OCI-LY7 (cell line): ENCODE data around the gene CENPX.

Experiments used
- EZH2phosphoT487 ChIP-seq: fragments of 200-600 bp; sonication (generic); IDR thresholded peaks from 2 replicates; pipeline ENCODE4 v1.6.1; 2018; ENCODE audit warnings: low read depth, borderline replicate concordance, mild to moderate bottlenecking, mixed run types, antibody characterized with exemption, low read length, moderate library complexity, mixed read lengths
- TF ChIP-seq, protein P1 (sequence below): fragments of 200-600 bp; sonication (generic); conservative IDR thresholded peaks from 2 replicates; pipeline ENCODE4 v1.5.1; 2014; ENCODE audit warnings: mild to moderate bottlenecking, antibody characterized with exemption, low read length, moderate library complexity, mixed read lengths

DNA sequence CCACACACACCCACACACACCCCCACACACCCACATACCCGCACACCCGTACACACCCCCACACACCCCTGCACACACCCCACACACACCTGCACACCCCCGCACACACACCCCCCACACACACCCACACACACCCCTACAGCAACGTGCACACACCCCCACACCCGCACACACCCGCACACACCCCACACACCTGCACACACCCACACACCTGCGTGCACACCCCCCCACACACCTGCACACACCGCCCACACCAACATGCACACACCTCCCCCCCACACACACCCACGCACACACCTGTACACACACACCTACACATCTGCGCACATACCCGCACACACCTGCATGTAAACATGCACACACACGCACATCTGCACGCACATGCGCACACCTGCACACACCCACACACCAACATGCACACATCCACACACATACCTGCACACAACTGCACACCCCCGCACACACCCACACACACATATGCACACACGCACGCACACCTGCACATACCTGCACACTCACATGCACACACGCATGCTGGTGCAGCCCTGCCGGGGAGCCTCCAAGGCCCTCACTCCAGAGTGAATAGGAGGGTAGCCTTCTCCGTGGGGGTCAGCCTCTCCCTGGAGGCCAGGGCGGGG lies 37.8 kb downstream of the CENPX start:
- TF ChIP-seq, protein P1, sequence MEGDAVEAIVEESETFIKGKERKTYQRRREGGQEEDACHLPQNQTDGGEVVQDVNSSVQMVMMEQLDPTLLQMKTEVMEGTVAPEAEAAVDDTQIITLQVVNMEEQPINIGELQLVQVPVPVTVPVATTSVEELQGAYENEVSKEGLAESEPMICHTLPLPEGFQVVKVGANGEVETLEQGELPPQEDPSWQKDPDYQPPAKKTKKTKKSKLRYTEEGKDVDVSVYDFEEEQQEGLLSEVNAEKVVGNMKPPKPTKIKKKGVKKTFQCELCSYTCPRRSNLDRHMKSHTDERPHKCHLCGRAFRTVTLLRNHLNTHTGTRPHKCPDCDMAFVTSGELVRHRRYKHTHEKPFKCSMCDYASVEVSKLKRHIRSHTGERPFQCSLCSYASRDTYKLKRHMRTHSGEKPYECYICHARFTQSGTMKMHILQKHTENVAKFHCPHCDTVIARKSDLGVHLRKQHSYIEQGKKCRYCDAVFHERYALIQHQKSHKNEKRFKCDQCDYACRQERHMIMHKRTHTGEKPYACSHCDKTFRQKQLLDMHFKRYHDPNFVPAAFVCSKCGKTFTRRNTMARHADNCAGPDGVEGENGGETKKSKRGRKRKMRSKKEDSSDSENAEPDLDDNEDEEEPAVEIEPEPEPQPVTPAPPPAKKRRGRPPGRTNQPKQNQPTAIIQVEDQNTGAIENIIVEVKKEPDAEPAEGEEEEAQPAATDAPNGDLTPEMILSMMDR, result no peak
- TF ChIP-seq EZH2phosphoT487, result no peak
